ENCODE results near the gene SDC3. TPM values are rescaled to one million over a fixed set of nuclear protein-coding genes. Genes with fewer than 3 reads are reported as not detected.

SDC3 gene
- total RNA-seq, 1 experiment from 2014 or later: 0.31 TPM

DNA sequence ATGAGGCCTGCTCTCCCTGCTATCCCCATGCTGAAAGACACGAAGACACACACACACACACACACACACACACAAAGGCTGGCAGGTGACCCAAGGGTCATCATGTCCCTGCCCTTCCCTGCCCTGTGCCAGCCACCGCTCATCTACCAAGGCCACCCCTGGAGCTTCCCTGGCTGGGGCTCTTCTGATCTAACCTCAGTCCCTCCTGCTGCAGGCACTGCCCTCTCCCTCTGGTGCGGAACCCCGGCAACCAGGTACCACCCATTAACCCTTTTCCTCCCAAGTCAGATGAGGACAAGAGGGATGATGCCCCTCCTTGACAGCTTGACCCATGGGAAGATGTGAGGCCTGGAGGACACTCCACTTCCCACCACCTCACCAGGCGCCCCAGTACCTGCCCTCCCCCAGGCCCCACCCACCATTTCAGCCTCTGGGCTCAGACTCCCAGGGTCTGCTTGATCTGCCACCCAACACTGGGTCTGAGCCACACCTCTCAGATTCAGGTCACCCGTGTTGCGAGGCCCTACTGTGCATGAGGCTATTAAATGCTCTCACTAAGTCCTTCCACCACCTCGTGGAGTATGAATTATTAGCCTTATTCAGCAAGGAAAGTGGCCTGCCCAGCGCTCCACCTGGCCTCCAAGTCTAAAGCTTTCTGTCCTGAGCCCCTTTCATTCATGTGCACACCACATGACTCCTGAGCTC is 2.5 kb downstream of the SDC3 start:
- DNase-seq (ENCODE audit: low spot score): no peak

GRCh38 chr1:30905403-30905802 is 3.2 kb downstream of the SDC3 start:
- no peak for DNase-seq (ENCODE audit: low spot score)

DNA sequence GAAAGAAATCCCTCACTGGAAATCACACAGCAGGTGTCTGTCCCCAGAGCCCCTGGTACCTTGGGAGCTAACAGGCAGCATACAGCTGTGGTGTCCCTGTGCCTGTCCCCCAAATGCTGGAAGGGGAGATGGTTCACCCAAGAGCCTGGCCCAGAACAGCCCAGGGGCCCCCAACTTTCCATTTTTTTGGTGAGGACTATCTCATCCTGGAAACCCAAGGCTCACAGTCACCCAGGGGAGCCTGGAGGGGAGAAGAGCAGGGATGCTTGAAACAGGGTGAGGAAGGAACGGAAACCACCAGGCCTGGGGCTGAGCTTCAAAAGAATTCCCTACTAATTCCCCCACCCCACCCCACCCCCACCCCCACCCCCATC is 3.6 kb downstream of the SDC3 start:
- no peak for DNase-seq (ENCODE audit: low spot score)

GRCh38 chr1:30904191-30904961 is 4.2 kb downstream of the SDC3 start:
- no peak for DNase-seq (ENCODE audit: low spot score)

- DNase-seq (ENCODE audit: low spot score): no peak
These were observed 5.1 kb downstream of the SDC3 start for GRCh38 chr1:30903343-30904034.

GRCh38 chr1:30902593-30903290 is 5.8 kb downstream of the SDC3 start:
- no peak for DNase-seq (ENCODE audit: low spot score)

DNA sequence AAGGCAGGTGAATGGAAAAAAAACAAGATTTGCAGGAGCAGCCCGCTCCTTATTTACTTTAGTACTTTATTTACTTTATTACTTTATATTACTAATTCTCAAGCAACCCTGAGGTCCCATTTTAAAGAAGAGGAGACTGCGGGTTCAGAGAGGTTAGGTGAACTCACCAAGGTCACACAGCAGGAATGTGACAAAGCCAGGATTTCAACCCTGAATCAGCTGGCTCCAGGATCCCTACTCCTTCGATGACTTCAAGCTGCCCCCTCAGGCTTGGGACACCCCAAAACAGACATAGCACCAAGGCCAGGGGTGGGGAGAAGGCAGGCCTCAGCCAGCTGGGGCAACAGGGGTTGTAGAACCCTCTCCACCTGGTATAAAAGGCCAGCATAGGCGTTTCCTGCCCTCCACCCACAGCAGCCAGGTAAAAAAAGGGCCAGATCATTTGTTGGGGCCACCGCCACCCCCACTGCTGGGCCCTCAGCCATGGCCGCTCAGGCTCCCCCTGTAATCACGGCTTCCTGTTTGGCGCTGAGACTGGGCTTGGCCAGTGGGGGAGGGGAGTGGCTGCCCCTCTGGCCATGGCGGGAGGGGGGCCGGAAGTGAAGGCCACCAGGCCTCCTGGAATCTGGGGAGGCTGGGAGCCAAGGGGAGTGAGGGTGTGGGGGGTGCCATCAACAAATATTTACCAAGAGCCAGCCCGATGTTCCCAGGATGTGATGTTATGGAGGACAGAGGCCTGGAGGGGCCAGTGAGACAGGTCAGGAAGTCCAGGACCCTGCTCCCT is 6.6 kb downstream of the SDC3 start:
- no peak for DNase-seq (ENCODE audit: low spot score)

DNA sequence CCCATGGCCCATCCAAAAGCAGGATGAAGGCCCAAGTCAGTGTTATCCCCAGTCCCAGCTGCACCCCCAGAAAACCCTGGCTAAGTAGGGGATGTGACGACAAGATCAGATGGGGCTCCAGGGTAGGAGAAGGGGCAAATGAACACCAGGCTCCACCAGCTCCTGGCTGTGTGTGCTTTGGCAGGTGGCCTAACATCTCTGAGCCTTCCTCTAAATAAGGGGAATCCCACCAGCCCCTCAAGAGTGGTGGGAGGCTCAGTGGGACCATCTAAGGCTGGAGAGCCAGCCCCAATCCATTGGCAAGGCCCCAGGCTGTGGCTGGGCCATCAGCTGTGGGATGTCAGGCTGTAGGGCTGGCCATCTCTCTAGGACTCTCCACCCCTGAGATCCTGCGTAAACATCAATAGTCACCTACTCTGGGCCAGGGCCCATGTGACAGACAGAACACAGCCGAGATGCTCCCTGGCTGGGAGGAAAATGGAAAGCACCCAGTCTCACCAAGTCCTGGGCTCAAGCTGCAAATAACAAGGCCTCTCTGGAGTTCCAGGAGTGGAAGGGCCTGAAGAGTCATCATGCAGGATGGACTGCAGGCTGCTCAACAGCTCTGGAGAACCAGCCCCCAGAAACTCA is 7.5 kb downstream of the SDC3 start:
- DNase-seq (ENCODE audit: low spot score): no peak

DNA sequence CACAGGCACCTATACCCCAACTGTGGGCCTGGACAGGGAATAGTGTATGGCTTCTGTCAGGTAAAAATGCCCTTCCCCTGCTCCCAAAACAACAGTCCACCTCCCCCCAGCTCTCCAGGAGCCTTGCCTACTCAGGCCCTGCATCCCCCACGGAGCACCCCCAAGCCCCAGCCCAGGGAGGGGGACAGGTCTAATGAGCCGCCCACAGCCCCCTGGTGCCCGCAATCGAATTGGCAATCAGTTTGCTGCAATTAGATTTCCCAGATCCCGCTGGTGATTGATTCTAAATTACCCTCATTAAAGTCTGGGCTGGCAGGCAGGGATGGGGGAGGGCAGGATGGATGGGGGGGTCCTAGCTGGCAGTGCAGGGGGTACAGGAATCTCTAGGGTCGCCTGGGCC is 8.1 kb downstream of the SDC3 start:
- no peak for DNase-seq (ENCODE audit: low spot score)

DNA sequence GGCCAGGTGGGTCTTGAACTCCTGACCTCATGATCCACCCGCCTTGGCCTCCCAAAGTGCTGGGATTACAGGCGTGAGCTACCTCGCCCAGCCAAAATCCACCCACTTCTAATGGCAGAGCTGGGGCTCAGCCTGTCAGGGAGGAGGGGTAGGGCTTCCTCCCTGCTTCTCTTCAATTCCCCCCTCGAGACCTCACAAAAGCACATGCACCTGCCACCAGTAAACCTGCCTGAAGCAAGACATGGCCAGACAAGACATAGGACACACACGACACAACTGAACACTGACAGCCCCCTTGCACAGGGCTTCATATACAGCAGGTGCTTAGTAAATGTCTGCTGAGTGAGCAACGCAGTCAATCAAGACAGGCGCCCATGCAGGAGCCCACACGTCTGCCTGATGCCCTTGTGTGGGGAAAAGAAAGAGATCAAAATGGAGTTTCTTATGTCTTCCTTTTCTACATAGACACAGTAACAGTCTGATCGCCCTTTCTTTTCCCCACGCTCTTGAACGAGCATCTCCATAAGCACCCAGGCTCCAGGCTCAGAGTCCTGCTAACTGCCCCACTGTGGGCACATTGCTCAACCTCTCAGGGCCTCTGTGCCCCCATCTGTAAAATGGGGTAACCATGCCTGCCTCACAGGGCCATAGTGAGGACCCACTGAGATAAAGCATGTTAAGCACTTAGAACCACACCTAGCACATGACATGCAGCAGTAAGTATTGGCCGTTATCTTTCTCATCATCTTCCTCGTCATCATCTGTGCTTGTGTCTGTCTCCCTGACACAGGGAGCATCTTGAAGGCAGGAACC is 8.8 kb downstream of the SDC3 start:
- DNase-seq (ENCODE audit: low spot score): no peak

DNA sequence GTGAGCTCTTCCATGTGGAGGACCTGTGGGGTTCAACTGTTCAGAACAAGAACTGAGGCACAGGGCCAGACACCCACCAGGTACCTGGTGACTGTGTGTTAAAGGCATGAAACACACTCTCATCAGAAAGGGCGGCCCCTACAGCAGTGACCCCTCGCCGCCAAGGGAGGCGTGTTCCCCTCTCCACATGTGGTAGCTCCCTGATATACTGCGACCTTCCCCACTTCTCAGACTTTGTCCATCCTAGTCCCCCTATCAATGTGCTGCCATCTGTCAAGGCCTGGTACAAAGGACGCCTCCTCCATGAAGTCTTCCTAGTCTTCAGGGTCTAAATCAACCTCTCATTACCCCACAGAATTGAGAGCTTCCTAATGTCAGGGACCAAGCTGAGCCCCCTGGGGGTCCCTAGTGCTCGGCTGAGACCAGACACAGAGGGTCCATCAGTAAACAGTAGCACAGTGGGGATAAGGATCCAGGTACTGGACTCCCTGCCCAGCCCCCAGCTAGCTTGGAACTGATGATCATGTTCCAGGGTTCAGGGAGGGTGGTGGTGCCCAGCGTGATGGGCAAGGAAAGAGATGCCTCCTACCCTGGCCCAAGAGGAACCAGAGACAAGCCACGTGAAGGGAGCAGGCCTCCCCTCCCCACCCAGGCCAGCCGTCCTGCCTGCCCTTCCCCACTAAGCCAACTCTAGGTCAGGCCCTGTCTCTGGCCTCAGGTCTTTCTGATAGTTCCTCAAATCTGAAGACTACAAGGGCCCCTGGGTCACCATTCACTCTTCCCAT is 10.3 kb downstream of the SDC3 start:
- DNase-seq (ENCODE audit: low spot score): no peak

- DNase-seq (ENCODE audit: low spot score): no peak
These were observed 11.7 kb downstream of the SDC3 start for GRCh38 chr1:30896905-30897304.

GRCh38 chr1:30895944-30896660 is 12.5 kb downstream of the SDC3 start:
- no peak for DNase-seq (ENCODE audit: low spot score)

GRCh38 chr1:30895382-30895943 is 13.1 kb downstream of the SDC3 start:
- no peak for DNase-seq (ENCODE audit: low spot score)

- no peak for DNase-seq (ENCODE audit: low spot score)
These were observed 14.0 kb downstream of the SDC3 start for GRCh38 chr1:30894508-30894973.

DNA sequence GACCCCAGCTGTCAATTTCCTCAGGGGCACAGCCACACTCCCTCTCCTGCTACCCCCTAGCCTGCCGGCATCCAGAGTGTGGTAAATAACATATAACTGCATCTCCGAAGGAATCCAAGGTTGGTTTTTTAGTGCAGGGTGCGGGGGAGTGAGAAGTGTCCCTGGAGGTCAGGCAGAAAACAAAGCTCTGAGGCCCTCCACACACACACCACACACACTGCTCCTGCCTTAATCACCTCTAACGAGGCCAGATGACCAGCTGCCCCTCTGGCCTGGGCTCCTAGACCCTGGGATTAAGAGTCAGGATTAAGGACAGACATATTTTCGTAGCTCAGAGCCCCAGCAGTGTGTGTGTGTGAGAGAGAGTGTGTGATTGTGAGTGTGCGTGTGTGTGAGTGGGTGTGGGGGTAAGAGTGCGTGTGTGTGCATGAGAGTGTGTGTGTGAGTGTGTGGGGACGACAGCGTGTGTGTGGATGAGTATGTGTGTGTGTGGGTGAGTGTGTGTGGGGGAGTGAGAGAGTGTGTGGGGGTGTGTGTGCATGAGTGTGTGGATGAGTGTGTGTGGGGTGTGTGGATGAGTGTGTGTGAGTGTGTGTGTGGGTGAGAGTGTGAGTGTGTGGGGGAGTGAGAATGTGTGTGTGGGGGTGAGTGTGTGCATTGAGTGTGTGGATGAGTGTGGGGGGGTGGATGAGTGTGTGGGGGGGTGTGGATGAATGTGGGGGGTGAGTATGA is 14.6 kb downstream of the SDC3 start:
- no peak for DNase-seq (ENCODE audit: low spot score)

- DNase-seq (ENCODE audit: low spot score): no peak
These were observed 15.9 kb downstream of the SDC3 start for GRCh38 chr1:30892671-30893073.

All from HT-29 (cell line).